Umbilical cord (tissue), 1 donor: Measurements from ENCODE around the gene LENEP. TPM values are rescaled to one million over a fixed set of nuclear protein-coding genes. Genes with fewer than 3 reads are reported as not detected.

ENCODE experiments used
- total RNA-seq: library from RNA; depleted of rRNA; stranded (reverse); fragments of >200 nt; gene quantifications from one replicate; pipeline ENCODE4 v1.2.3, GENCODE V29; 2014; ENCODE audit warnings: low replicate concordance; ENCODE audit not compliant: insufficient read depth

LENEP gene
- total RNA-seq, 1 donor from 2014 or later, result not detected

Other genes starting within 250 kb of the LENEP start
- 1.9 TPM for gene KCNN3, start 123.3 kb upstream of the LENEP start, total RNA-seq
- gene PMVK, start 56.9 kb upstream of the LENEP start, total RNA-seq, result 13.0 TPM
- 120 TPM for gene PBXIP1, start 37.5 kb upstream of the LENEP start, total RNA-seq
- gene PYGO2, start 31.8 kb upstream of the LENEP start, total RNA-seq, result 9.4 TPM
- gene SHC1, start 22.8 kb upstream of the LENEP start, total RNA-seq, result 73.2 TPM
- gene CKS1B, start 18.9 kb upstream of the LENEP start, total RNA-seq, result 18.5 TPM
- 14.9 TPM for gene FLAD1, start 10.2 kb upstream of the LENEP start, total RNA-seq
- 18.8 TPM for gene ZBTB7B, start 9.2 kb downstream of the LENEP start, total RNA-seq
- gene DCST2, start 40.2 kb downstream of the LENEP start, total RNA-seq, result not detected
- not detected for gene DCST1, start 40.2 kb downstream of the LENEP start, total RNA-seq
- 35.6 TPM for gene ADAM15, start 57.7 kb downstream of the LENEP start, total RNA-seq
- gene EFNA4, start 70.2 kb downstream of the LENEP start, total RNA-seq, result 9.9 TPM
- gene EFNA3, start 85.3 kb downstream of the LENEP start, total RNA-seq, result 0.72 TPM
- 3.1 TPM for gene EFNA1, start 134.3 kb downstream of the LENEP start, total RNA-seq
- gene SLC50A1, start 142.3 kb downstream of the LENEP start, total RNA-seq, result 22.9 TPM
- gene DPM3, start 146.9 kb downstream of the LENEP start, total RNA-seq, result not detected
- 45.5 TPM for gene KRTCAP2, start 179.7 kb downstream of the LENEP start, total RNA-seq
- gene TRIM46, start 180.3 kb downstream of the LENEP start, total RNA-seq, result 1.9 TPM
- 58.3 TPM for gene THBS3, start 214.3 kb downstream of the LENEP start, total RNA-seq
- gene MTX1, start 215.1 kb downstream of the LENEP start, total RNA-seq, result 17.3 TPM